ENCODE measurements around the gene SLC15A4. TPM values are rescaled to one million over a fixed set of nuclear protein-coding genes. Genes with fewer than 3 reads are reported as not detected.

SLC15A4 gene
- total RNA-seq, 1 experiment from 2014 or later: 14.3 TPM

DNA sequence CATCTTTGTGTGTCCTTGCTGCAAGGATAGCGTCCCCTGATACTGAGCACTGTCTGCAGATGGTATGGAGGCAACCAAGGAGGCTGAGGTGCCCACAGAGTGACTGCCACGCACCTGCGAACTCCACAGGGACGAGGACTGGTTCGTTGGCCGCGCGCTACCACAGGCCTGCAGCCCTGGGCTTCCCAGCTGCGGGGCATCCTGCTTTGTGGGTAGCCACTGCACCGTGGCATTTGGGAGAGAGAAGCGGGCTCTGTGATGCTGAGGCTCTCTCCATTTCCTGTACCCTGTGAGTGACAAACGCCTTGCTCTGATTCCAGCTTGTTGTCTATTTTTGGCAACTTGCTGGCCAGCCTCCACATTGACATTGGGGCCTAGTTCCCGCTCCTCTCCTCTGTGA lies 76.3 kb downstream of the SLC15A4 start:
- no peaks in the 10 kb centered on the region for H3K79me2 ChIP-seq (ENCODE audit: low read depth)
- H3K4me2 ChIP-seq: no peak overlapping the region
- H3F3A ChIP-seq (ENCODE audit: insufficient read depth, low read depth): no peaks in the 10 kb centered on the region
- H3K27me3 ChIP-seq (ENCODE audit: insufficient read depth, low read depth): peaks cover 81% of the 10 kb centered on the region
- POLR2A ChIA-PET (ENCODE audit: unreplicated experiment): no interaction called here
- no peaks in the 10 kb centered on the region for H3K4me1 ChIP-seq (replicated peaks; ENCODE audit: insufficient read depth)
- H3K36me3 ChIP-seq (ENCODE audit: low read depth): no peaks in the 10 kb centered on the region
- no peak overlapping the region for H3K4me3 ChIP-seq
- no peaks in the 10 kb centered on the region for H3K9me3 ChIP-seq (ENCODE audit: insufficient read depth, low read depth)
- no peak overlapping the region for H3K27ac ChIP-seq
- TF ChIP-seq, protein P1, sequence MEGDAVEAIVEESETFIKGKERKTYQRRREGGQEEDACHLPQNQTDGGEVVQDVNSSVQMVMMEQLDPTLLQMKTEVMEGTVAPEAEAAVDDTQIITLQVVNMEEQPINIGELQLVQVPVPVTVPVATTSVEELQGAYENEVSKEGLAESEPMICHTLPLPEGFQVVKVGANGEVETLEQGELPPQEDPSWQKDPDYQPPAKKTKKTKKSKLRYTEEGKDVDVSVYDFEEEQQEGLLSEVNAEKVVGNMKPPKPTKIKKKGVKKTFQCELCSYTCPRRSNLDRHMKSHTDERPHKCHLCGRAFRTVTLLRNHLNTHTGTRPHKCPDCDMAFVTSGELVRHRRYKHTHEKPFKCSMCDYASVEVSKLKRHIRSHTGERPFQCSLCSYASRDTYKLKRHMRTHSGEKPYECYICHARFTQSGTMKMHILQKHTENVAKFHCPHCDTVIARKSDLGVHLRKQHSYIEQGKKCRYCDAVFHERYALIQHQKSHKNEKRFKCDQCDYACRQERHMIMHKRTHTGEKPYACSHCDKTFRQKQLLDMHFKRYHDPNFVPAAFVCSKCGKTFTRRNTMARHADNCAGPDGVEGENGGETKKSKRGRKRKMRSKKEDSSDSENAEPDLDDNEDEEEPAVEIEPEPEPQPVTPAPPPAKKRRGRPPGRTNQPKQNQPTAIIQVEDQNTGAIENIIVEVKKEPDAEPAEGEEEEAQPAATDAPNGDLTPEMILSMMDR (conservative IDR thresholded peaks at IDR 0.05): no peak
- TF ChIP-seq EZH2 (IDR thresholded peaks at IDR 0.05; ENCODE audit: low read depth): no peak
- BruUV-seq (replicated peaks): no TSS peak
- DNase-seq: no peak
- H2AFZ ChIP-seq: no peak overlapping the region
- no peaks in the 10 kb centered on the region; the same call in 1 of the 2 replicates for H4K20me1 ChIP-seq (ENCODE audit: insufficient read depth)
- CTCF ChIA-PET: no interaction called here
- intact Hi-C loops (cut with micrococcal nuclease; ENCODE audit: unreplicated experiment): no loop called here
- H3K9me2 ChIP-seq (ENCODE audit: insufficient read depth): no peaks in the 10 kb centered on the region

DNA sequence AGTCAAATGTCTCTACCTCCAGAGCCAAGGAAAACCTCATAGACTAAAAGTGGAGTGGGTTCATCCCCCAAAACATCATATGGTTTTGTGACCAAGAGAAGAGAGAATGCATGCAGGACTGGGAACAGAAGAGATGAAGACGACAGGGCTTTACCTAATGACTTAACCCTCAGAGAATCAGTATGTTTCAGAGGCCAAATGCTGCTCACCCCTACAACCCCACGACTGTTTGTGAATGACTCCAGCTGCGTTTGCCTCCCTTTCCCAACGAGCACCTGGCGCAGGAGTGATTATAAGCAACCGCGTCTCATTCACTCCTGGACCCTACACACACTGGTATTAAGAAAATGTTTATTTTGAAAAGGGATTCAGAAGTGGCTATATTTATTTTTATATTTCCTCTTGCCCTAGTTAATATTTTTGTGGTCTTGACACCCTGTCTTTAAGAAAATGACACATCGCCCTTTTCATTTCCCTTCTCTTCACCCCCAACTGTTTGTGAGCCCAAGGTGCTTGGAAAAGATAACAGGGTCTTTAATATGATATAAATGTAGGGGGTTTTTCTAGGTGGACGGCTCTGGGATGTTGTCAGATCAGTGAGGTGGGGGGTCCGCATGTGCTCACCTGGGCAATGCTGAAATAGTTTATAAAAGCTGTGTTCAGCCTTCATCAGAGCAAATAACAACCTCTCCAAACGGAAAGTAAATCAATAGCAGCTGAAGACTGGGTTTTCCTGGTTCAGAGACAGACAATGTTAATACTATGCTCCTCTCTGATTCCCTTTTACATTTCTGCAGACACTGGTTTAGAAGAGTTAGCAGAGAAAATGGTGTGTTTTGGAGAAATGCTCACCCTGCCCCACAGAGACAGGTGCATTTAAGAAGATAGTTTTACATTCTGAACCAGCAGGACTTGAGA lies 77.7 kb downstream of the SLC15A4 start:
- ChIA-PET CTCF (interaction anchor here (0.6 kb wide), 1 partner anchor 484 kb away, joined by 3 read pairs; no protein-coding TSS in a partner anchor), POLR2A (ENCODE audit: unreplicated experiment) (no interaction called here)
- no peaks in the 10 kb centered on the region for H3K9me3 ChIP-seq (ENCODE audit: insufficient read depth, low read depth)
- no peak overlapping the region for H3K4me3 ChIP-seq
- no peak overlapping the region for H3K27ac ChIP-seq
- H3F3A ChIP-seq (ENCODE audit: insufficient read depth, low read depth): no peaks in the 10 kb centered on the region
- TF ChIP-seq, protein P1 (conservative IDR thresholded peaks at IDR 0.05): no peak
- no peak for TF ChIP-seq EZH2 (IDR thresholded peaks at IDR 0.05; ENCODE audit: low read depth)
- no peak overlapping the region for H3K4me2 ChIP-seq
- no peaks in the 10 kb centered on the region for H3K4me1 ChIP-seq (replicated peaks; ENCODE audit: insufficient read depth)
- DNase-seq: no peak
- H3K79me2 ChIP-seq (ENCODE audit: low read depth): no peaks in the 10 kb centered on the region
- intact Hi-C loops (cut with micrococcal nuclease; ENCODE audit: unreplicated experiment): no loop called here
- no peak overlapping the region for H2AFZ ChIP-seq
- H3K27me3 ChIP-seq (ENCODE audit: insufficient read depth, low read depth): peaks cover 90% of the 10 kb centered on the region
- H3K36me3 ChIP-seq (ENCODE audit: low read depth): no peaks in the 10 kb centered on the region
- no peaks in the 10 kb centered on the region for H3K9me2 ChIP-seq (ENCODE audit: insufficient read depth)
- no peaks in the 10 kb centered on the region; the same call in 1 of the 2 replicates for H4K20me1 ChIP-seq (ENCODE audit: insufficient read depth)
- no TSS peak for BruUV-seq (replicated peaks)

DNA sequence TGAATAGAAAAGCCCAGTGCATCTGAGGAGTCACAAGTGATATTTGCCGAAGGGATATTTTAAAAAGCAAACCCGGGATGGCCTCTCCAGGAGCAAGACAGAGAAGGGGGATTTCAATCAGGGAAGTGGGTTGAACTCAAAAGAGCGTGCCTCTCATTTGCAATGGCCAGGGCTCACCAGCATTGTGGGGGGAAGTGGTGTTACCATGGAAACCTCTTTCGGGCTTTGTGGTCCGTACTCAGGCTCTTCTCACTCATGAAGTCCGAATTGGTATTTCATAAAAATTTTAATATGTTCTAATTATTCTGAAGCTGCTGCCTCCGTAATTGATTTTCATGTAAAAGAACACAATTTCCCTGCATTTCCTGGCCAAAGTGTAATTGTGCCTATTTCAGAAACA lies 79.8 kb downstream of the SLC15A4 start:
- Histone ChIP-seq H3K9me3 (ENCODE audit: insufficient read depth, low read depth) (no peaks in the 10 kb centered on the region), H2AFZ (no peak overlapping the region), H3K27me3 (ENCODE audit: insufficient read depth, low read depth) (peaks cover 90% of the 10 kb centered on the region), H3K79me2 (ENCODE audit: low read depth) (no peaks in the 10 kb centered on the region), H3K4me2 (no peak overlapping the region), H3K4me3 (no peak overlapping the region), H3K27ac (no peak overlapping the region), H3K9me2 (ENCODE audit: insufficient read depth) (no peaks in the 10 kb centered on the region), H3F3A (ENCODE audit: insufficient read depth, low read depth) (no peaks in the 10 kb centered on the region), H3K36me3 (ENCODE audit: low read depth) (no peaks in the 10 kb centered on the region), H4K20me1 (ENCODE audit: insufficient read depth) (no peaks in the 10 kb centered on the region; the same call in 1 of the 2 replicates), H3K4me1 (replicated peaks; ENCODE audit: insufficient read depth) (no peaks in the 10 kb centered on the region)
- intact Hi-C loops (cut with micrococcal nuclease; ENCODE audit: unreplicated experiment): no loop called here
- ChIA-PET POLR2A (ENCODE audit: unreplicated experiment) (no interaction called here), CTCF (no interaction called here)
- BruUV-seq (replicated peaks): no TSS peak
- TF ChIP-seq, protein P1 (conservative IDR thresholded peaks at IDR 0.05): no peak
- TF ChIP-seq EZH2 (IDR thresholded peaks at IDR 0.05; ENCODE audit: low read depth): no peak
- DNase-seq: no peak

Other genes with a start within 250 kb of the SLC15A4 start
- gene GLT1D1, start 29.5 kb upstream of the SLC15A4 start, total RNA-seq (2021): not detected in 2 replicates